BJ (cell line): ENCODE results near the gene CMTM8. TPM values are rescaled to one million over a fixed set of nuclear protein-coding genes. Genes with fewer than 3 reads are reported as not detected.

ENCODE experiments used
- CTCF ChIA-PET: fragments of 350-600 bp; formaldehyde crosslinking; extraction: SDS; loops from one replicate; lab custom pipeline; 2021; ENCODE audit warnings: antibody characterized with exemption, inconsistent platforms; lab: Yijun Ruan, JAX
- POLR2A ChIA-PET: fragments of 300-600 bp; sonication (Branson Sonifier 250); formaldehyde crosslinking; extraction: SDS; loops from one replicate; lab custom pipeline; 2021; ENCODE audit warnings: antibody characterized with exemption; lab: Charles Lee
- DNase-seq: peaks from one replicate; pipeline ENCODE4 v3.0.0-alpha.2; 2011; ENCODE audit warnings: low read depth
- H3K27me3 ChIP-seq: 2 replicates; pipeline ENCODE4 v1.6.0; 2011; ENCODE audit warnings: low read length; ENCODE audit not compliant: control insufficient read depth, insufficient read depth
- H3K36me3 ChIP-seq: 2 replicates; pipeline ENCODE4 v1.5.1; 2011; ENCODE audit warnings: low read length; ENCODE audit not compliant: control insufficient read depth, insufficient read depth
- H3K4me3 ChIP-seq: 2 replicates; pipeline ENCODE4 v1.5.1; 2011; ENCODE audit warnings: low read depth, mild to moderate bottlenecking, control low read depth, low read length
- CTCF ChIP-seq: IDR thresholded peaks from 2 replicates; pipeline ENCODE4 v1.5.1; 2011; ENCODE audit warnings: low read depth, mild to moderate bottlenecking, control low read depth, inconsistent platforms, low read length, moderate library complexity; ENCODE audit not compliant: insufficient read depth
- polyA plus RNA-seq: library from polyadenylated mRNA; depleted of rRNA; stranded (reverse); fragments of >200 nt; gene quantifications from 2 replicates; pipeline ENCODE4 v1.2.3, GENCODE V29; 2011

Gene CMTM8
- polyA plus RNA-seq, 1 experiment: 0.39 TPM

- DNase-seq: no peak
- Histone ChIP-seq H3K4me3 (no peak overlapping the region), H3K27me3 (peaks cover 5% of the 10 kb centered on the region; the same call in 1 of the 2 replicates), H3K36me3 (no peaks in the 10 kb centered on the region)
- CTCF ChIA-PET: no interaction called here
- POLR2A ChIA-PET: no interaction called here
- peak; percentile 24 for TF ChIP-seq CTCF
Observed at GRCh38 chr3:32340039-32340438, 101.6 kb downstream of the CMTM8 start.

DNA sequence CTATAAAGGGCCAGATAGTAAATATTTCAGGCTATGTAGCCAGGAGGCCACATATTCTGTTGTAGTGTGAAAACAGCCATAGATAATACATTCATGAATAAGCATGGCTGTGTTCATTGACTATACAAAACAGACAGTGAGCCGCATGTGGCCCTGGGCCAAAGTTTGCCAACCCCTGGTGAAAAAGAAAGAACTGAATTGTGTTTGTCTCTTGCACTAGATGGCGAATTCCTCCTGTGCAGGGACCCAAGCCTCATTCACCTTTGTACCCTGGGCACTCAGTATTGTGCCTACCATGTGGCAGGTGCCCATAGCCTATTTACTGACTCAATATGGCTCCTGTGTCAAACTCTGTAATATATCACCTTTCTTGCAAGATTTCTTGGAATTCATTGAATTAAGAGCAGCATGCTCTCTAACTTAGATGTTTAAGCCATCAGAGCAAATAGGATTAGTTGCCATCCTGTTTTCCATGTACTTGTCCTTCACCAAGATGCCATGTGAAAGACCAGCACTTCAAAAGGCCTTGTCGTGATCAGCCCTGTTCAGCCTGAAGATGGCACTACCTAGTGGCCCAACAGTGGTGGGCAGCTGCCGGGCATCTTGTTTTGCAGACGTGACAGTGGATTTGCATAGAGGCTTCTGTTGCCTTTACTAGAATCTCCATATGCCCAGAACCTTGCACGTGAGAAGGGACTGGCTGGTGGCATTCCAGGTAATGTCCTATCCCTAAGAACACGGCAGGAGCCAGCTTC is 102.3 kb downstream of the CMTM8 start:
- ChIA-PET CTCF (interaction anchor here (0.6 kb wide), 1 partner anchor 1297 kb away, joined by 3 read pairs; no protein-coding TSS in a partner anchor), POLR2A (no interaction called here)
- TF ChIP-seq CTCF: 0 out of 2 replicates have a peak, but pooled peaks have one; percentile 12
- no peak overlapping the region for H3K4me3 ChIP-seq
- H3K36me3 ChIP-seq: no peaks in the 10 kb centered on the region
- H3K27me3 ChIP-seq: peaks cover 1% of the 10 kb centered on the region; the same call in 1 of the 2 replicates
- DNase-seq: no peak

DNA sequence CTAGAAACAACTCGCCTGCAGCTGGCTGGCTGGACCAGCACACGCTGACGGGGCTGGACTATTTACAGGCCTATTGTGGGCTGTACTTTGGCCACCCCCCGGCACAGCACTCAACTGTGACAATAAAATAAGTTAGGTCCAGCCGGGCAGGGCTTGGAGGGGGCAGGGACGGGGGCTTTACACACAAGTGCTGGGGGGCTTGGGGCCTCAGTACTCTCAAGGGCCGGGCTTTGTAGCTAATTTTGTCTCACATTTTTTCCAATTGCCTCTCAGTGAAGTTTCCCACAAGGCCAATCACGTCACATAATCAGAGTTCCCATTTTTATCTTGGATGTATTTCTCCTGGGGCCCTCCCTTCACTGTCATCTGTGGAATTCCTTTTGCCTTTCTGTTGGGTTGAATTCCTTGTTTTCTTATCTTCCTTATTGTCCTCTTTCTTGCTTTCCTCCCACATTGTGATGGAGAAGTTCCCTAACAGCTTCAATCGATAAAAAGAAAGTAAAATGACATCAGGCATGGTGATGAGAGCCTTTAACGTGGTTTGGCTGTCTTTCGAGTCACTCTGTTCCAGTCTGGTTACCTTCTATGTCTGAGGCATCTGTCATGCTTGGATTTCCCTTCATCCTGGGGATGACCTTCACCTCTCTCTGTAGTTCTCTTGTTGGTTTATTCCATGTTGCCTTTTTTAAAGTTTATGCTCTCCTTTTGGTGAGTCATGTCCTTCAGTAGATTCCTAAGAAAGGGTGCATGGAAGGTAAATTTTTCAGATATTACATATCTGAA is 109.1 kb downstream of the CMTM8 start:
- H3K36me3 ChIP-seq: no peaks in the 10 kb centered on the region
- no peak for DNase-seq
- ChIA-PET CTCF (interaction anchor here (0.7 kb wide), 1 partner anchor 123 kb away, joined by 3 read pairs; no protein-coding TSS in a partner anchor), POLR2A (no interaction called here)
- TF ChIP-seq CTCF: no peak
- H3K27me3 ChIP-seq: peaks cover 1% of the 10 kb centered on the region; the same call in 1 of the 2 replicates
- H3K4me3 ChIP-seq: no peak overlapping the region

- no peak overlapping the region for H3K4me3 ChIP-seq
- DNase-seq: no peak
- TF ChIP-seq CTCF: no peak
- H3K27me3 ChIP-seq: no peaks in the 10 kb centered on the region; the same call in 1 of the 2 replicates
- POLR2A ChIA-PET: no interaction called here
- no peaks in the 10 kb centered on the region for H3K36me3 ChIP-seq
- CTCF ChIA-PET: interaction anchor here (1.2 kb wide), 1 partner anchor 17 kb away, joined by 4 read pairs; no protein-coding TSS in a partner anchor
Observed at GRCh38 chr3:32349184-32349583, 110.7 kb downstream of the CMTM8 start.

- POLR2A ChIA-PET: no interaction called here
- Histone ChIP-seq H3K4me3 (no peak overlapping the region), H3K36me3 (no peaks in the 10 kb centered on the region), H3K27me3 (peaks cover 2% of the 10 kb centered on the region; the same call in 1 of the 2 replicates)
- no peak for TF ChIP-seq CTCF
- no peak for DNase-seq
- CTCF ChIA-PET: interaction anchor here (0.7 kb wide), 1 partner anchor 24 kb away, joined by 3 read pairs; no protein-coding TSS in a partner anchor
Observed at GRCh38 chr3:32352563-32352962, 114.1 kb downstream of the CMTM8 start.
